HepG2 (cell line): ENCODE measurements around the gene KHK. TPM values are rescaled to one million over a fixed set of nuclear protein-coding genes. Genes with fewer than 3 reads are reported as not detected.

Experiments
- AKAP8 ChIP-seq: sonication (generic); formaldehyde crosslinking; IDR thresholded peaks from 2 replicates; pipeline ENCODE4 v1.5.1; 2020; ENCODE audit warnings: mild to moderate bottlenecking, missing genetic modification reagents
- ARNTL ChIP-seq: sonication (generic); formaldehyde crosslinking; IDR thresholded peaks from 2 replicates; pipeline ENCODE4 v1.4.0; 2020; ENCODE audit warnings: mild to moderate bottlenecking, missing genetic modification reagents
- ATF5 ChIP-seq: sonication (generic); formaldehyde crosslinking; IDR thresholded peaks from 2 replicates; pipeline ENCODE4 v1.4.0; 2020; ENCODE audit warnings: mild to moderate bottlenecking, low read depth, missing genetic modification reagents
- ATF7-NPFF ChIP-seq: sonication (generic); formaldehyde crosslinking; IDR thresholded peaks from 2 replicates; pipeline ENCODE4 v1.8.1; 2023; ENCODE audit warnings: mild to moderate bottlenecking, low read depth, missing genetic modification reagents, moderate library complexity
- EED ChIP-seq: sonication (generic); formaldehyde crosslinking; IDR thresholded peaks from 2 replicates; pipeline ENCODE4 v1.5.0; 2020; ENCODE audit warnings: mild to moderate bottlenecking, missing genetic modification reagents
- GZF1 ChIP-seq: sonication (generic); formaldehyde crosslinking; IDR thresholded peaks from 2 replicates; pipeline ENCODE4 v1.5.1; 2020; ENCODE audit warnings: mild to moderate bottlenecking, missing genetic modification reagents
- HDAC2 ChIP-seq: sonication (generic); formaldehyde crosslinking; IDR thresholded peaks from 2 replicates; pipeline ENCODE4 v1.4.0; 2020; ENCODE audit warnings: missing genetic modification reagents
- HNRNPK ChIP-seq: fragments of 200-400 bp; formaldehyde crosslinking; IDR thresholded peaks from 2 replicates; pipeline ENCODE4 v1.6.1; 2018; ENCODE audit warnings: low read length, low read depth, moderate library complexity, mild to moderate bottlenecking; ENCODE audit not compliant: poor library complexity, severe bottlenecking
- MYNN ChIP-seq: sonication (generic); formaldehyde crosslinking; IDR thresholded peaks from 2 replicates; pipeline ENCODE4 v1.4.0; 2020; ENCODE audit warnings: mild to moderate bottlenecking, low read depth, missing genetic modification reagents
- NFIC ChIP-seq: IDR thresholded peaks from 2 replicates; pipeline ENCODE4 v1.6.1; 2012; ENCODE audit warnings: mild to moderate bottlenecking, low read length, inconsistent platforms
- RBAK ChIP-seq: sonication (generic); formaldehyde crosslinking; IDR thresholded peaks from 2 replicates; pipeline ENCODE4 v1.5.1; 2020; ENCODE audit warnings: mild to moderate bottlenecking, missing genetic modification reagents
- RFX1 ChIP-seq: fragments of 450-650 bp; IDR thresholded peaks from 2 replicates; pipeline ENCODE4 v1.6.1; 2017
- SAFB2 ChIP-seq: sonication (generic); formaldehyde crosslinking; IDR thresholded peaks from 2 replicates; pipeline ENCODE4 v1.5.1; 2020; ENCODE audit warnings: missing genetic modification reagents, low read depth, mild to moderate bottlenecking, borderline replicate concordance
- TBX2 ChIP-seq: sonication (generic); formaldehyde crosslinking; IDR thresholded peaks from 2 replicates; pipeline ENCODE4 v1.5.0; 2020; ENCODE audit warnings: missing genetic modification reagents, mild to moderate bottlenecking, borderline replicate concordance
- TBX3 ChIP-seq: fragments of 450-650 bp; IDR thresholded peaks from 2 replicates; pipeline ENCODE4 v1.6.1; 2017; ENCODE audit warnings: antibody characterized with exemption, mild to moderate bottlenecking, inconsistent platforms, borderline replicate concordance
- TCF12 ChIP-seq, 2 experiments: fragments of 450-650 bp in 1 of 2; sonication (generic) in 1 of 2; formaldehyde crosslinking in 1 of 2; IDR thresholded peaks; 2 replicates each; pipeline versions ENCODE4 v1.6.1 to v1.8.0; 2017 to 2022; ENCODE audit warnings: antibody characterized with exemption in 1 of 2, mild to moderate bottlenecking in 1 of 2, missing genetic modification reagents in 1 of 2, moderate library complexity in 1 of 2
- ZNF30 ChIP-seq: sonication (generic); formaldehyde crosslinking; IDR thresholded peaks from 2 replicates; pipeline ENCODE4 v1.5.0; 2020; ENCODE audit warnings: mild to moderate bottlenecking, missing genetic modification reagents
- ZNF503 ChIP-seq: sonication (generic); formaldehyde crosslinking; IDR thresholded peaks from 2 replicates; pipeline ENCODE4 v1.4.0; 2020; ENCODE audit warnings: missing genetic modification reagents
- ZNF746 ChIP-seq: sonication (generic); formaldehyde crosslinking; IDR thresholded peaks from 2 replicates; pipeline ENCODE4 v1.8.0; 2022; ENCODE audit warnings: mild to moderate bottlenecking, missing genetic modification reagents
- ZNF747 ChIP-seq: sonication (generic); formaldehyde crosslinking; IDR thresholded peaks from 2 replicates; pipeline ENCODE4 v1.8.1; 2023; ENCODE audit warnings: missing genetic modification reagents, mild to moderate bottlenecking, borderline replicate concordance
- ZSCAN25 ChIP-seq: sonication (generic); formaldehyde crosslinking; IDR thresholded peaks from 2 replicates; pipeline ENCODE4 v1.8.0; 2022; ENCODE audit warnings: mild to moderate bottlenecking, missing genetic modification reagents
- polyA plus RNA-seq, 8 experiments: library from polyadenylated mRNA; depleted of rRNA in 3 of 8; stranded (reverse) in 7 of 8; unstranded in 1 of 8; fragments of >200 nt; fragmentation: Illumina TruSeq in 4 of 8; extraction: Trizol in 4 of 8; gene quantifications; 2 replicates each; pipeline versions ENCODE4 v1.2.1 to v1.2.3, GENCODE V29; 2011 to 2016; ENCODE audit warnings: low read depth in 4 of 8, missing spikeins in 1 of 8, mixed read lengths in 1 of 8; ENCODE audit not compliant: insufficient read depth in 1 of 8
- total RNA-seq, 5 experiments: library from RNA; depleted of rRNA; stranded (reverse); fragments of >200 nt; fragmentation: Illumina TruSeq; extraction: Trizol; gene quantifications; 2 replicates each; pipeline ENCODE4 v1.2.3, GENCODE V29; 2016; ENCODE audit warnings: low read depth in 1 of 5
- TF ChIP-seq, protein P1 (sequence below), 2 experiments: sonication (generic) in 1 of 2; formaldehyde crosslinking in 1 of 2; IDR thresholded peaks; 2 replicates each; pipeline versions ENCODE4 v1.5.1 to v1.6.1; 2011 to 2020; ENCODE audit warnings: borderline replicate concordance in 1 of 2, low read depth in 1 of 2, low read length in 1 of 2, mild to moderate bottlenecking in 1 of 2, missing genetic modification reagents in 1 of 2, moderate library complexity in 1 of 2

KHK gene
- total and polyA plus RNA-seq, 2 of the 13 experiments (the other 11 are each of a cell fraction or from before 2014, with no cell fraction given), result 40.9 to 99.2 TPM

DNA sequence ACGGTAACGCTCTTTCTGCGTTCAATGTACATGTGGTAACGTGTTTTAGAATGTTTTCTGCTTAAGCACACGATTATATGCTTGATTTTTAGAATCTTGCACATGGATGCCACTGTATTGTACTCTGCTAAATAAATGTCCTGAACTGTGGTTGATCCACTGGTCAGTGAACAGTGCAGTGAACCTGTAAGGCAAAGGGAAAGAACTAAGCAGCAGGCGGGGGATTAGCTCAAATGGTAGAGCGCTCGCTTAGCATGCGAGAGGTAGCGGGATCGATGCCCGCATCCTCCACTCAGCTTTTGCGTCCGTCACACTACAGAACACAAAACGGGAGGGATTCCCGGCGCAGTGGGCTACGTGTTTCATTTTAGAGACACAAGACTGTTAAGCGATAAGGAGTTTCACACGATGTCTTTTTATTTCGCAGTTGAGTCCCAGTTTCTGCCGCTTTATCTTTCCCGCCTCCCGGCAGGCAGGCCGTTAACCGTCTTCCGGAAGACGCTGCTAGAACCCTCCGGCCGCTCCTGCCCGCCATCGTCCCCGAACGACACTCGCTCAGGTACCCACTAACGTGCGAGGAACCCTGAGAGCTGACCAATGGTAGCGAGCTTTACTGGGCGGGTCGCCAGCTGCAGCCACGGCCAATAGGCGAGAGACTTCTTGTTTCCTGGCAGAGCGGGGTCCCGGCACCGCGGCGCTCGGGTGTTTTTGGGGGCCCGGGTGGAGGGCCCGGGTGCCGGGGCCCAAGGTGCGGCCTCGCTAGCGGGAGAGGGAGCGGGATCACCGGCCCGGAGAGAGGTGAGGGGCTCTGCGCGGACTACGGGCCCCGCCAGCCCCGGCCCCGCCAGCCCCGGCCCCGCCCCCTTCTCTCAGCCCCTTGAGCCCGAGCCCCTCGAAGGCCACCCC lies 35.3 kb upstream of the KHK start, which contains the start of gene AGBL5 (continued):
- peak; percentile 56 for TF ChIP-seq HNRNPK
- 0 out of 2 replicates have a peak, but pooled peaks have one; percentile 59 for TF ChIP-seq ZNF30 (CRISPR knock-in tag)
- peak; percentile 24; the same call in 1 of the 2 replicates for TF ChIP-seq ZSCAN25 (CRISPR knock-in tag)
- peak; percentile 68; the same call in 1 of the 2 replicates for TF ChIP-seq EED (CRISPR knock-in tag)
- TF ChIP-seq GZF1 (CRISPR knock-in tag), result peak; percentile 75; the same call in 1 of the 2 replicates
- TF ChIP-seq MYNN (CRISPR knock-in tag), result no peak
- peak; percentile 76 for TF ChIP-seq ZNF746 (CRISPR knock-in tag)
- TF ChIP-seq AKAP8 (CRISPR knock-in tag), result peak; percentile 28; the same call in 1 of the 2 replicates
- peak; percentile 98 for TF ChIP-seq ATF7-NPFF
- TF ChIP-seq ZNF503, result peak; percentile 81; the same call in 1 of the 2 replicates
- TF ChIP-seq TBX2 (CRISPR knock-in tag), result peak; percentile 90
- peak; percentile 56 for TF ChIP-seq RFX1
- TF ChIP-seq ZNF747 (CRISPR knock-in tag), result no peak
- TF ChIP-seq SAFB2, result no peak; the same call in 1 of the 2 replicates
- TF ChIP-seq NFIC, result peak; percentile 74
- no peak for TF ChIP-seq RBAK (CRISPR knock-in tag)
- TF ChIP-seq, protein P1, sequence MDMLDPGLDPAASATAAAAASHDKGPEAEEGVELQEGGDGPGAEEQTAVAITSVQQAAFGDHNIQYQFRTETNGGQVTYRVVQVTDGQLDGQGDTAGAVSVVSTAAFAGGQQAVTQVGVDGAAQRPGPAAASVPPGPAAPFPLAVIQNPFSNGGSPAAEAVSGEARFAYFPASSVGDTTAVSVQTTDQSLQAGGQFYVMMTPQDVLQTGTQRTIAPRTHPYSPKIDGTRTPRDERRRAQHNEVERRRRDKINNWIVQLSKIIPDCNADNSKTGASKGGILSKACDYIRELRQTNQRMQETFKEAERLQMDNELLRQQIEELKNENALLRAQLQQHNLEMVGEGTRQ (IDR thresholded peaks at IDR 0.05; ENCODE audit: low read depth, low read length), result no peak
- TF ChIP-seq, protein P1 (CRISPR knock-in tag; IDR thresholded peaks at IDR 0.05; ENCODE audit: borderline replicate concordance), result no peak
- TF ChIP-seq ATF5, result peak; percentile 51; the same call in 1 of the 2 replicates
- peak; percentile 61 for TF ChIP-seq HDAC2 (CRISPR knock-in tag)
- TF ChIP-seq TBX3, result no peak; the same call in 1 of the 2 replicates
- TF ChIP-seq TCF12 (IDR thresholded peaks at IDR 0.05), result no peak
- TF ChIP-seq TCF12 (CRISPR knock-in tag; IDR thresholded peaks at IDR 0.05), result no peak; the same call in 1 of the 2 replicates
- TF ChIP-seq ARNTL (CRISPR knock-in tag), result peak; percentile 65
